ENCODE results near the gene MVB12B.

MVB12B gene

GRCh38 chr9:126386776-126387175 lies 60.1 kb downstream of the MVB12B start:
- no peak for DNase-seq (ENCODE audit: low read depth in 2 of 2)

GRCh38 chr9:126388964-126389708 lies 62.5 kb downstream of the MVB12B start:
- DNase-seq (ENCODE audit: low read depth in 2 of 2), result no peak

GRCh38 chr9:126389992-126390391 lies 63.4 kb downstream of the MVB12B start:
- no peak for DNase-seq (ENCODE audit: low read depth in 2 of 2)

- no peak for DNase-seq (ENCODE audit: low read depth in 2 of 2)
These were observed 64.3 kb downstream of the MVB12B start for GRCh38 chr9:126390923-126391322.

- DNase-seq (ENCODE audit: low read depth in 2 of 2), result no peak
These were observed 65.4 kb downstream of the MVB12B start for GRCh38 chr9:126391713-126392661.

- no peak for DNase-seq (ENCODE audit: low read depth in 2 of 2)
These were observed 66.2 kb downstream of the MVB12B start for GRCh38 chr9:126392662-126393371.

GRCh38 chr9:126393876-126394275 lies 67.2 kb downstream of the MVB12B start:
- no peak for DNase-seq (ENCODE audit: low read depth in 2 of 2)

- DNase-seq (ENCODE audit: low read depth in 2 of 2), result no peak
These were observed 68.2 kb downstream of the MVB12B start for GRCh38 chr9:126394802-126395201.

GRCh38 chr9:126395439-126396212 lies 69.0 kb downstream of the MVB12B start:
- DNase-seq (ENCODE audit: low read depth in 2 of 2), result no peak

- DNase-seq (ENCODE audit: low read depth in 2 of 2), result no peak
These were observed 70.4 kb downstream of the MVB12B start for GRCh38 chr9:126397056-126397455.

- DNase-seq (ENCODE audit: low read depth in 2 of 2), result peak in 1 of 2 experiments; percentile 16
These were observed 71.9 kb downstream of the MVB12B start for GRCh38 chr9:126398403-126399058.

GRCh38 chr9:126399251-126399650 lies 72.6 kb downstream of the MVB12B start:
- no peak for DNase-seq (ENCODE audit: low read depth in 2 of 2)

- DNase-seq (ENCODE audit: low read depth in 2 of 2), result no peak
These were observed 73.2 kb downstream of the MVB12B start for GRCh38 chr9:126399789-126400188.

GRCh38 chr9:126400571-126400970 lies 73.9 kb downstream of the MVB12B start:
- DNase-seq (ENCODE audit: low read depth in 2 of 2), result no peak

GRCh38 chr9:126401107-126401506 lies 74.5 kb downstream of the MVB12B start:
- no peak for DNase-seq (ENCODE audit: low read depth in 2 of 2)

- no peak for DNase-seq (ENCODE audit: low read depth in 2 of 2)
These were observed 75.0 kb downstream of the MVB12B start for GRCh38 chr9:126401581-126401980.

GRCh38 chr9:126403397-126403796 lies 76.8 kb downstream of the MVB12B start:
- DNase-seq (ENCODE audit: low read depth in 2 of 2), result peak in 1 of 2 experiments; percentile 45

GRCh38 chr9:126404459-126404858 lies 77.8 kb downstream of the MVB12B start:
- no peak for DNase-seq (ENCODE audit: low read depth in 2 of 2)

GRCh38 chr9:126406075-126406667 lies 79.5 kb downstream of the MVB12B start:
- no peak for DNase-seq (ENCODE audit: low read depth in 2 of 2)

- peak in 1 of 2 experiments; percentile 34 for DNase-seq (ENCODE audit: low read depth in 2 of 2)
These were observed 80.7 kb downstream of the MVB12B start for GRCh38 chr9:126407114-126407870.
